Kidney (tissue), 22 donors: Measurements from ENCODE around the gene TLCD3A. TPM values are rescaled to one million over a fixed set of nuclear protein-coding genes. Genes with fewer than 3 reads are reported as not detected.

Source experiments
- DNase-seq, 5 donors: peaks; one replicate each; pipeline ENCODE4 v3.0.0-alpha.2; 2013 to 2020
- FAIRE-seq: peaks from 2 replicates; lab custom pipeline; 2012; peaks lifted over from hg19 to GRCh38; lab: Jason Lieb, UNC
- H3K27ac ChIP-seq, 2 donors: one replicate each; pipeline ENCODE4 v1.7.0; 2013; ENCODE audit warnings: low read depth in 2 of 2, low read length in 2 of 2, inconsistent platforms in 1 of 2
- H3K27me3 ChIP-seq: one replicate; pipeline ENCODE4 v1.7.1; 2013; ENCODE audit warnings: low read length, inconsistent platforms; ENCODE audit not compliant: control insufficient read depth, insufficient read depth
- H3K36me3 ChIP-seq, 3 donors: one replicate each; pipeline versions ENCODE4 v1.7.0 to v1.7.1; 2013; ENCODE audit warnings: low read length in 3 of 3, control low read depth in 1 of 3, inconsistent platforms in 1 of 3; ENCODE audit not compliant: insufficient read depth in 3 of 3, control insufficient read depth in 2 of 3
- H3K4me1 ChIP-seq, 3 donors: one replicate each; pipeline versions ENCODE4 v1.7.0 to v1.7.1; 2013; ENCODE audit warnings: low read length in 3 of 3, inconsistent platforms in 1 of 3, low read depth in 1 of 3; ENCODE audit not compliant: control insufficient read depth in 2 of 3, insufficient read depth in 2 of 3
- H3K4me3 ChIP-seq, 3 donors: one replicate each; pipeline versions ENCODE4 v1.7.0 to v1.8.1; 2013; ENCODE audit warnings: low read length in 3 of 3, control low read depth in 1 of 3, inconsistent platforms in 1 of 3
- H3K9ac ChIP-seq, 3 donors: one replicate each; pipeline versions ENCODE4 v1.7.0 to v1.7.1; 2013; ENCODE audit warnings: low read length in 3 of 3, control low read depth in 1 of 3, inconsistent platforms in 1 of 3
- H3K9me3 ChIP-seq, 3 donors: one replicate each; pipeline versions ENCODE4 v1.7.0 to v1.7.1; 2013; ENCODE audit warnings: low read length in 3 of 3, control low read depth in 1 of 3, inconsistent platforms in 1 of 3; ENCODE audit not compliant: control insufficient read depth in 2 of 3, insufficient read depth in 1 of 3
- intact Hi-C: fragments of 100-400 bp; cut with DNase I; formaldehyde crosslinking; loops from one replicate; pipeline ENCODE4 v1.11.1; 2022
- long read RNA-seq, 10 donors: library from polyadenylated mRNA in 1 of 10; unstranded in 1 of 10; transcript quantifications; one replicate each; pipeline ENCODE4 v2.0.0 and lab custom pipeline, GENCODE V29; 2021 to 2026
- polyA plus RNA-seq: library from polyadenylated mRNA; stranded (reverse); fragments of 350-450 nt; fragmentation: Illumina TruSeq; extraction: RNeasy Lipid Tissue Mini Kit (QIAGEN cat#74804); gene quantifications from one replicate; pipeline ENCODE4 v1.2.3, GENCODE V29; 2014; ENCODE audit warnings: low read depth, low replicate concordance; ENCODE audit not compliant: insufficient read depth
- total RNA-seq: library from RNA; stranded (reverse); fragmentation: NEBNext Ultra II Directional; extraction: Animal tissue kit (Norgen Biotek cat#: 25700); gene quantifications from one replicate; pipeline ENCODE4 v1.2.1, GENCODE V29; 2021
- TF ChIP-seq, protein P1 (sequence below): IDR thresholded peaks from 3 replicates; pipeline ENCODE4 v1.5.1; 2012; ENCODE audit warnings: mild to moderate bottlenecking, moderate library complexity, borderline replicate concordance; ENCODE audit not compliant: insufficient read depth; ENCODE audit errors: extremely low read depth
- donor health status: control.
- donor health status: control.
- donor health status: control.
- donor health status: control.
- donor health status: control.
- donor health status: DM: yes; HTN: yes; CAD: no.
- donor health status: Normal renal cell carcinoma (clear cell type).

The TLCD3A gene
- total RNA-seq (12.4 TPM), polyA plus RNA-seq (4.6 TPM)
- long read RNA-seq, donor 1, partial matches to known transcripts, result 0 of 4 reads
- long read RNA-seq, donor 1, other reads (novel, unspliced or antisense), result 0 of 4 reads
- long read RNA-seq, donor 2, transcript FAM57A-202 (5 exons, 2,412 nt), result major isoform, 5 of 5 reads
- long read RNA-seq, donor 2, partial matches to known transcripts, result 0 of 5 reads
- long read RNA-seq, donor 2, other reads (novel, unspliced or antisense), result 0 of 5 reads
- long read RNA-seq, donor 3, partial matches to known transcripts, result 0 of 4 reads
- long read RNA-seq, donor 3, other reads (novel, unspliced or antisense), result 0 of 4 reads
- long read RNA-seq, donor 4, partial matches to known transcripts, result 0 of 5 reads
- long read RNA-seq, donor 4, other reads (novel, unspliced or antisense), result 0 of 5 reads
- long read RNA-seq, donor 5, result 0 reads
- long read RNA-seq, donor 6, partial matches to known transcripts, result 0 of 1 reads
- long read RNA-seq, donor 6, other reads (novel, unspliced or antisense), result 0 of 1 reads
- long read RNA-seq, donor 7, transcript FAM57A-202 (5 exons, 2,412 nt), result major isoform, 7 of 16 reads
- long read RNA-seq, donor 7, partial matches to known transcripts, result 6 of 16 reads
- long read RNA-seq, donor 7, other reads (novel, unspliced or antisense), result 2 of 16 reads
- long read RNA-seq, donor 8, transcript FAM57A-202 (5 exons, 2,412 nt), result major isoform, 5 of 6 reads
- long read RNA-seq, donor 8, partial matches to known transcripts, result 0 of 6 reads
- long read RNA-seq, donor 8, other reads (novel, unspliced or antisense), result 0 of 6 reads
- long read RNA-seq, donor 9, partial matches to known transcripts, result 0 of 3 reads
- long read RNA-seq, donor 9, other reads (novel, unspliced or antisense), result 0 of 3 reads
- long read RNA-seq, donor 10, transcript FAM57A-202 (5 exons, 2,412 nt), result major isoform, 8 of 9 reads
- long read RNA-seq, donor 10, partial matches to known transcripts, result 0 of 9 reads
- long read RNA-seq, donor 10, other reads (novel, unspliced or antisense), result 0 of 9 reads

DNA sequence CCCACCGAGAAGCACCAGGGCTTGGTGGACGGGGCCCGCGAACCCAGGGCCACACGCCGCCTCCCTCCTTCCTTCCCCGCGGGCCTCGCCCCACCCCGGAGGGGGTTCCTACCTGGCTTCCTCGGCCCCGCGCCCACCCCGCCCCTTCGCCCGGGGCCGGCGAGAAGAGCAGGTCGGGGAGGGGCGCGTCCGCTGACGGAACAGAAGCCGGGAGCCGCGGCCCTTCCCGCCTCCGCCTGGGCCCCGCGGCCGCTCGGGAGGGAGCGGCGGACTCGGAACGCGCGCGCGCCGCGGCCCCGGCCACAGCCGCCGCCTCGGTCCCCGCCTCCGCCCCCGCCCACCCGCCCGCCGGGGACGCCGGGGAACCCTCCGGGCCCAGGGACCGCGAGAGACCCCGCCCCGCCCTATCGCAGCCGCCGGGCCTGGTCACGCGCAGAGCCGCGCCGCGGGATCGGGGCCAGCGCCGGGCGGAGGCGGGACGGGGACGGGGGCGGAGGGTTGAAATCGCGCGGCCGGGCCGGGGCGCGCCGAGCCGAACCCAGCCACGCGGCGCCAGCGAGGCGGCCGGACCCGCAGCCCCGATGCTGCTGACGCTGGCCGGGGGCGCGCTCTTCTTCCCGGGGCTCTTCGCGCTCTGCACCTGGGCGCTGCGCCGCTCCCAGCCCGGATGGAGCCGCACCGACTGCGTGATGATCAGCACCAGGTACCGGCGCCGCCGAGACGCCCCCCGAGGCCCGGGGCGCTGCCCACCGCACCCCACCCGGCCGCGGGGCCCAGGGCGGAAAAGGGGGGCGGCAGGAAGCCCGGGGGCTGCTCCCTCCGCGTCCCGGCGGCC lies at the start of gene TLCD3A:
Gene TLCD3A (plus strand): TSS at position 530 of the 835 bp plus-strand sequence. CDS start 52 bp downstream, at position 582.
- no peaks in the 10 kb centered on the region for H3K36me3 ChIP-seq
- peak within 1 kb of the TSS; percentile 11 to 54 (median 51) for H3K9ac ChIP-seq
- peak within 1 kb of the TSS; percentile 61 to 64 (median 61) for H3K4me3 ChIP-seq
- H3K27me3 ChIP-seq, result no peaks in the 10 kb centered on the region
- no peak for FAIRE-seq
- DNase-seq, result peak; percentile 60 to 84 (median 76)
- TF ChIP-seq, protein P1, sequence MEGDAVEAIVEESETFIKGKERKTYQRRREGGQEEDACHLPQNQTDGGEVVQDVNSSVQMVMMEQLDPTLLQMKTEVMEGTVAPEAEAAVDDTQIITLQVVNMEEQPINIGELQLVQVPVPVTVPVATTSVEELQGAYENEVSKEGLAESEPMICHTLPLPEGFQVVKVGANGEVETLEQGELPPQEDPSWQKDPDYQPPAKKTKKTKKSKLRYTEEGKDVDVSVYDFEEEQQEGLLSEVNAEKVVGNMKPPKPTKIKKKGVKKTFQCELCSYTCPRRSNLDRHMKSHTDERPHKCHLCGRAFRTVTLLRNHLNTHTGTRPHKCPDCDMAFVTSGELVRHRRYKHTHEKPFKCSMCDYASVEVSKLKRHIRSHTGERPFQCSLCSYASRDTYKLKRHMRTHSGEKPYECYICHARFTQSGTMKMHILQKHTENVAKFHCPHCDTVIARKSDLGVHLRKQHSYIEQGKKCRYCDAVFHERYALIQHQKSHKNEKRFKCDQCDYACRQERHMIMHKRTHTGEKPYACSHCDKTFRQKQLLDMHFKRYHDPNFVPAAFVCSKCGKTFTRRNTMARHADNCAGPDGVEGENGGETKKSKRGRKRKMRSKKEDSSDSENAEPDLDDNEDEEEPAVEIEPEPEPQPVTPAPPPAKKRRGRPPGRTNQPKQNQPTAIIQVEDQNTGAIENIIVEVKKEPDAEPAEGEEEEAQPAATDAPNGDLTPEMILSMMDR, result no peak
- H3K4me1 ChIP-seq, result peaks cover 0 to 6% (median 0%) of the 10 kb centered on the region in 3 donors
- H3K27ac ChIP-seq, result peak within 1 kb of the TSS in 1 of 2 donors; percentile 28
- intact Hi-C loops, result no loop called here
- H3K9me3 ChIP-seq, result no peaks in the 10 kb centered on the region

GRCh38 chr17:683040-683439 lies 49.4 kb upstream of the TLCD3A start:
- Histone ChIP-seq H3K9me3 (no peaks in the 10 kb centered on the region), H3K4me1 (no peaks in the 10 kb centered on the region), H3K36me3 (peaks cover 0 to 3% (median 0%) of the 10 kb centered on the region in 3 donors), H3K27me3 (no peaks in the 10 kb centered on the region), H3K4me3 (no peak overlapping the region), H3K27ac (no peak overlapping the region), H3K9ac (no peak overlapping the region)
- DNase-seq, result no peak
- FAIRE-seq, result no peak
- TF ChIP-seq, protein P1, result no peak
- intact Hi-C loops, result no loop called here

DNA sequence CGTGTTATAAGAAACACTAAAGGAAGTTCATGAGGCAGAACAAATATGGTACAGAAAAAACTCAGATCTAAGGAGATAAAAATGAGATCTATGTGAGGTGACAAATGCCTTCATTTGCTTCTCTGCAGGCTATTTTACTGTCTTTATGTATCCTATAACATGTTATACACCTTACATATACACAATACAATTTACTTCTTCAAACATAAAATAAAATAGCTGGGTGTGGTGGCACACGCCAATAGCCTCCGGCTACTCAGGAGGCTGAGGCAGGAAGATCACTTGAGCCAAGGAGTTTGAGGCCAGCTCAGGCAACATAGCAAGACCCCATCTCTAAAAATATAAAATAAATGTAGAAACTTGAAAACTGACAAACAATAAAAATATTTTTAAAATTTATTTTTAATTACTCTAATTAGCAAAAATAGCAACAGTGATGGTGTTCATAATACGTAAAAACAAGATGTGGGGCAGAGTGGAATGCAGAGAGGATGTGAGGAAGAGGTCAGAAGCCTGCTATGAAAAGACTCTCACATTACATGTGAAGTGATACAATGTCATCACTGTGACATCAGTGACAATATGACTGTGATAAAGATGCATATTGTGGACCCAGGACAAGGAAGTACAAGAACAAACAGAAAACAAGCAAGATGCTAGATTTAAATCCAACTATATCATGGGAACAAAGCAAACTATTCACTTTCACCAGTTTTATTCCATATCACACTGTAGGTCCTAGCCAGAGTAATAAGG lies 48.7 kb upstream of the TLCD3A start:
- TF ChIP-seq, protein P1, result no peak
- Histone ChIP-seq H3K27me3 (no peaks in the 10 kb centered on the region), H3K9me3 (no peaks in the 10 kb centered on the region), H3K4me1 (no peaks in the 10 kb centered on the region), H3K27ac (no peak overlapping the region), H3K36me3 (peaks cover 0 to 3% (median 2%) of the 10 kb centered on the region in 3 donors), H3K4me3 (no peak overlapping the region), H3K9ac (no peak overlapping the region)
- intact Hi-C loops, result no loop called here
- FAIRE-seq (no peak), DNase-seq (no peak)
